Mucosa of descending colon (tissue), 3 donors: Measurements from ENCODE around the gene PHF8. TPM values are rescaled to one million over a fixed set of nuclear protein-coding genes. Genes with fewer than 3 reads are reported as not detected.

Experiments used
- ATAC-seq: fragments of 200-7000 bp; cut with Tn5 transposase; one replicate; pipeline ENCODE4 v1.9.1; 2020; ENCODE audit warnings: mild to moderate bottlenecking, moderate library complexity
- DNase-seq, 3 donors: peaks; one replicate each; pipeline ENCODE4 v3.0.0-alpha.2; 2020
- H3K36me3 ChIP-seq: fragments of 200-600 bp; one replicate; pipeline ENCODE4 v1.8.0; 2021; ENCODE audit warnings: low read depth, mild to moderate bottlenecking
- H3K4me1 ChIP-seq: fragments of 200-600 bp; one replicate; pipeline ENCODE4 v1.8.0; 2021; ENCODE audit warnings: low read depth, mild to moderate bottlenecking
- H3K4me3 ChIP-seq: fragments of 200-600 bp; one replicate; pipeline ENCODE4 v1.8.0; 2021; ENCODE audit warnings: mild to moderate bottlenecking
- H3K9me3 ChIP-seq: fragments of 200-600 bp; one replicate; pipeline ENCODE4 v1.8.0; 2021; ENCODE audit warnings: mild to moderate bottlenecking
- intact Hi-C, 2 donors: fragments of 100-400 bp; cut with DNase I in 1 of 2; cut with micrococcal nuclease in 1 of 2; formaldehyde crosslinking; loops; one replicate each; pipeline versions ENCODE4 v1.11.0 to v1.11.1; 2022; cut with DNase I, micrococcal nuclease
- total RNA-seq, 3 donors: library from RNA; stranded (reverse); fragmentation: NEBNext Ultra II Directional in 2 of 3; extraction: Animal tissue kit (Norgen Biotek cat#: 25700) in 2 of 3; gene quantifications; one replicate each; pipeline versions ENCODE4 v1.2.1 to v1.2.4, GENCODE V29; 2021 to 2023
- TF ChIP-seq, protein P1 (sequence below): fragments of 200-600 bp; IDR thresholded peaks from one replicate; pipeline ENCODE4 v1.8.0; 2022; ENCODE audit warnings: antibody characterized with exemption, mild to moderate bottlenecking
- donor health status: DM: no; HTN: no; CAD: no; lungs with moderate emphysema.
- donor health status: DM: no; HTN: no; CAD: no.
- donor health status: DM: no; HTN: yes; CAD: no.

PHF8 gene
- total RNA-seq, 3 donors from 2014 or later, result 23.1 to 36.8 (median 29.8) TPM

DNA sequence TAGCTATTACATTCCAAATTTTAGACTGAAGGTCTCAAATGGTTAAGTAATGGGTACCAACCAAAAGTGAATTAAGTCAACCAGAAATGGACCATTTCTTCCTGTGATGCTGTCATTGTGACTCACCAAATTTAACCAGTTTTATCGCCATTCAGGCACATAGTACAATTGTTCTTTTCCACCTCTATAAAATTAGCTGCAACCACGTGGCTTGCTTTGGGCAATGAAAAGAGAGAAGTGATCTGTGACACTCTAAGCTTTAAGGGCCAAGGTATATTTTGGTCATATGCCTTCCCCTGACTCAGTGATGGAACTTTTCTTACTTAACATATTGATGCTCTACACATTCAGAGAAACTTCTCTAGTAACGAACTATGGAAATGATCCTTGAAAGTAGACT is 20.3 kb upstream of the PHF8 start:
- no peaks in the 10 kb centered on the region for H3K9me3 ChIP-seq
- TF ChIP-seq, protein P1, sequence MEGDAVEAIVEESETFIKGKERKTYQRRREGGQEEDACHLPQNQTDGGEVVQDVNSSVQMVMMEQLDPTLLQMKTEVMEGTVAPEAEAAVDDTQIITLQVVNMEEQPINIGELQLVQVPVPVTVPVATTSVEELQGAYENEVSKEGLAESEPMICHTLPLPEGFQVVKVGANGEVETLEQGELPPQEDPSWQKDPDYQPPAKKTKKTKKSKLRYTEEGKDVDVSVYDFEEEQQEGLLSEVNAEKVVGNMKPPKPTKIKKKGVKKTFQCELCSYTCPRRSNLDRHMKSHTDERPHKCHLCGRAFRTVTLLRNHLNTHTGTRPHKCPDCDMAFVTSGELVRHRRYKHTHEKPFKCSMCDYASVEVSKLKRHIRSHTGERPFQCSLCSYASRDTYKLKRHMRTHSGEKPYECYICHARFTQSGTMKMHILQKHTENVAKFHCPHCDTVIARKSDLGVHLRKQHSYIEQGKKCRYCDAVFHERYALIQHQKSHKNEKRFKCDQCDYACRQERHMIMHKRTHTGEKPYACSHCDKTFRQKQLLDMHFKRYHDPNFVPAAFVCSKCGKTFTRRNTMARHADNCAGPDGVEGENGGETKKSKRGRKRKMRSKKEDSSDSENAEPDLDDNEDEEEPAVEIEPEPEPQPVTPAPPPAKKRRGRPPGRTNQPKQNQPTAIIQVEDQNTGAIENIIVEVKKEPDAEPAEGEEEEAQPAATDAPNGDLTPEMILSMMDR, result no peak
- intact Hi-C loops, result no loop called here
- H3K36me3 ChIP-seq, result no peaks in the 10 kb centered on the region
- DNase-seq (no peak), ATAC-seq (no peak)
- H3K4me1 ChIP-seq, result no peaks in the 10 kb centered on the region
- no peak overlapping the region for H3K4me3 ChIP-seq

DNA sequence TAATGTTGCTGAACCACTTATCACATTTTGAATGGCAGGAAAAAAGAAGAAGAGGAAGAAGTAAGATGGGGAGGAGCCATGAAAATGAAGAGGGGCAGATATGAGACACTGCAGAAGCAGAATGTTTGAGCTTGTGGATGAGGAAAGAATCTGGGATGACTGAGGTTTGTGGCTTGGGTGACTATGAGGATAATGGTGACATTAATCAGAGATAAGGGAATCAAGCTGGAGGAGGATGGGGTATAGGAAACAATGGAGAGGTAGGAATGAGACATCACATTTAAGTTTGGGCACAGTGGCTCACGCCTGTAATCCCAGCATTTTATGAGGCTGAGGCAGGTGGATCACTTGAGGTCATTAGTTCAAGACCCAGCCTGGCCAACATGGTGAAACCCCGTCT is 19.1 kb upstream of the PHF8 start:
- Histone ChIP-seq H3K4me3 (no peak overlapping the region), H3K4me1 (no peaks in the 10 kb centered on the region), H3K36me3 (no peaks in the 10 kb centered on the region), H3K9me3 (no peaks in the 10 kb centered on the region)
- DNase-seq (no peak), ATAC-seq (no peak)
- intact Hi-C loops, result no loop called here
- TF ChIP-seq, protein P1, result no peak

DNA sequence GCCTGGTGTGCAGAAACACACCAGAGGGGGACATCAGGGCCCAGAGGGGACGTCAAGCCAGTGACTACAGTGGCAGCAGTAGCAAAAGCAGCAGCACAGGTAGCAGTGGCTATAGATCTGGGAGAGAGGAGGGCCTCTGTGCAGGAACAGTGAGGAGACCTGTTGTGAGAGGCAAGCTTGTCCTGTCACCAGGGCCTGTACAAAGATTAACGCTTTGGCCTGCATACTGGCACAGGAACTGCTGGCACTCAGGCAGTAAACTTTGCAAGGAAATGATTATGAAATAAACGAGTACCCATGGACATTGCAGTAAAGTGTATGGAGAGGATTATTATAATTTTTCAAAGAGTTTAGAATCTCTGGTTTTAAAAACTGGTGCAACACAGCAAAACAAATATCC is 5.5 kb upstream of the PHF8 start:
- no peak for ATAC-seq
- no peak for DNase-seq
- intact Hi-C loops, result no loop called here
- Histone ChIP-seq H3K4me3 (no peak overlapping the region), H3K4me1 (no peaks in the 10 kb centered on the region), H3K36me3 (no peaks in the 10 kb centered on the region), H3K9me3 (no peaks in the 10 kb centered on the region)
- TF ChIP-seq, protein P1, result no peak

DNA sequence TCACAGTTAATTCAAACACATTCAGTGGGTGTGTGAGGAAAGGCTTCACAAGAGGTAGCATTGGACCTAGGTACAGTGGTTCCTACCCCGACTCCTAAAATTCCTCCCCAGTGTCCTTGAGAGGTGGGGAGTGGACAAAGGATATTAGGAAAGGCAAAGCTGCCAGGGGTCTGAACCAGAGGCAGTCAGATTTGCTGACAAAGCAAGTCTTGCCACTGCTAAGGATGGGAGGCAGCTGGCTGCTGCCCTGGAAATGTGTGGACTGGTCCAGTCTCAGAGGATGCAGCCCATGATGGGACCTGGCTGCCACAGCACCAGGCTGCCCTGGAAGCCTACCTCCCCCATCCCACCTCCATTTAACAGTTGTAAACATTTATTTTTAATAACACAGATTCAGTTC is 4.1 kb upstream of the PHF8 start:
- TF ChIP-seq, protein P1, result no peak
- Histone ChIP-seq H3K36me3 (no peaks in the 10 kb centered on the region), H3K4me1 (no peaks in the 10 kb centered on the region), H3K4me3 (no peak overlapping the region), H3K9me3 (no peaks in the 10 kb centered on the region)
- ATAC-seq (no peak), DNase-seq (no peak)
- intact Hi-C loops, result no loop called here

DNA sequence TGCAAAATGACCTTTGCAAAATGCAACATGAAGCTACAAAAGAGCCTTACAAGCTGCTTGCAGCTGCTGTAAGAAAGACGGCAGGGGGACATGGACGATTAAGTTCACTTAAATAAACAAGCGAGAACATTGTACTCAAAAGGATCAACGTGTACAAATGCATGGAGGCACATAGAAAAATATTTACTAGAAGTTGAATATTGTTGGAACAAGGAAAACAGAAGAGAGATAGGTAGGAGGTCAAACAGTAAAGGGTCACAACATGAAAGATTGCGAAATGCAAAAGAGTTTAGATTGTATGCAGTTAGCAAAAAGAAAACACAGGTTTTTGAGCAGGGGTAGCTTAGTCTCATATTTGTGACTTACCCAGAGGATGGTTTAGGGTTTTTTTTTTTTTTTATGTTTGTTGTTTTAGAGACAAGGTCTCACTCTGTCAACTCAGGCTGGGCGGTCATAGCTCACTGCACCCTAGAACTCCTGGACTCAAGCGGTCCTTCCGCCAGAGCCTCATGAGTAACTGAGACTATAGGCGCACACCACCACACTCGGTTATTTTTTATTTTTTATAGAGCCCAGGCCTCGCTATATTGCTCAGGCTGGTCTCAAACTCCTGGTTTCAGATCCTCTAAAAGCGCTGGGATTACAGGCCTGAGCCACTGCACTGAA is 1.4 kb upstream of the PHF8 start:
- no peaks in the 10 kb centered on the region for H3K36me3 ChIP-seq
- H3K4me1 ChIP-seq, result no peaks in the 10 kb centered on the region
- TF ChIP-seq, protein P1, result no peak
- no peak overlapping the region for H3K4me3 ChIP-seq
- intact Hi-C loops, result no loop called here
- no peaks in the 10 kb centered on the region for H3K9me3 ChIP-seq
- ATAC-seq (no peak), DNase-seq (no peak)

DNA sequence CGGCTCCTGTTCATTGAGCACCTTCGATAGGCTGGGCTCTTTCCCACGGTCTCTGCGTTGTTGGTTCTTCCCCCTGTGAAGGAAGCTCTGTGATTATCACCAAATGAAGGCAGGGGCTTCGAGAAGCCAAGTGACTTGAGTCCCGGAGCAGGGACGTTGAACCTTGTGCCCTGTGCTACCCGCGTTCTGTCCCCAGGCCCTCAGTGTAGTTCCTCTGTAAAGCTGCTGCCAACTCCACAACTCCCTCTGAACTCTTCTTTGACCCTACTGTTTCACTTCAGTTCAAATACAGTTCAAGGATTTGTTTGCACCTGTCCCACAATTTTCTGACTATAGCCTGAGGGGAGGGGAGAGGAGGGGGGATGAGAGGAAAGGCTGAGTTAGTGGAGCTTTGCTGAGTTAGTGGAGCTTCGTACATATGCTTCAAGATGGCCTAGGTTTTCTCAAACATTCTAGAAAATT is 635 bp upstream of the PHF8 start:
- ATAC-seq, result peak; percentile 5
- no peaks in the 10 kb centered on the region for H3K9me3 ChIP-seq

More for the DNA sequence above, 635 bp upstream of the PHF8 start:
- Histone ChIP-seq H3K36me3 (no peaks in the 10 kb centered on the region), H3K4me1 (no peaks in the 10 kb centered on the region), H3K4me3 (no peak overlapping the region)
- intact Hi-C loops, result no loop called here
- TF ChIP-seq, protein P1, result no peak
- no peak for DNase-seq
